ENCODE measurements around the gene TNS4. TPM values are rescaled to one million over a fixed set of nuclear protein-coding genes. Genes with fewer than 3 reads are reported as not detected.

TNS4 gene
- total and polyA plus RNA-seq, 2 donors (not counting 1 experiment from before 2014, with no cell fraction given) = not detected

DNA sequence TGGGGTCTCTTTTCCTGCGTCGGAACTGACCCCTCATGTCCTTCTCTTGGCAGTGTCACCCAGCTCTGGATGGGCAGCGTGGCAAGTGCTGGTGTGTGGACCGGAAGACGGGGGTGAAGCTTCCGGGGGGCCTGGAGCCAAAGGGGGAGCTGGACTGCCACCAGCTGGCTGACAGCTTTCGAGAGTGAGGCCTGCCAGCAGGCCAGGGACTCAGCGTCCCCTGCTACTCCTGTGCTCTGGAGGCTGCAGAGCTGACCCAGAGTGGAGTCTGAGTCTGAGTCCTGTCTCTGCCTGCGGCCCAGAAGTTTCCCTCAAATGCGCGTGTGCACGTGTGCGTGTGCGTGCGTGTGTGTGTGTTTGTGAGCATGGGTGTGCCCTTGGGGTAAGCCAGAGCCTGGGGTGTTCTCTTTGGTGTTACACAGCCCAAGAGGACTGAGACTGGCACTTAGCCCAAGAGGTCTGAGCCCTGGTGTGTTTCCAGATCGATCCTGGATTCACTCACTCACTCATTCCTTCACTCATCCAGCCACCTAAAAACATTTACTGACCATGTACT is 44.9 kb downstream of the TNS4 start:
- no peak overlapping the region for H3K4me2 ChIP-seq (replicated peaks; ENCODE audit: low read depth, low read length, poor library complexity, severe bottlenecking)
- Mint-ChIP-seq H3K27me3 (no peaks in the 10 kb centered on the region), H3K9me3 (ENCODE audit: insufficient read depth) (no peaks in the 10 kb centered on the region), H3K4me3 (no peak overlapping the region), H3K4me1 (no peaks in the 10 kb centered on the region), H3K27ac (no peak overlapping the region)
- intact Hi-C loops (cut with micrococcal nuclease) = no loop called here
- H3K27ac ChIP-seq (ENCODE audit: low read length in 2 of 2) = no peak overlapping the region
- no peaks in the 10 kb centered on the region for H3K79me2 ChIP-seq (ENCODE audit: control insufficient read depth, insufficient read depth, low read length)
- no peak overlapping the region for H3K4me3 ChIP-seq (ENCODE audit: control extremely low read depth in 1 of 5, extremely low read depth in 1 of 5, insufficient read depth in 1 of 5, low read depth in 2 of 5, low read length in 4 of 5)
- no peaks in the 10 kb centered on the region for H3K9me3 ChIP-seq (ENCODE audit: control extremely low read depth in 1 of 3, control insufficient read depth in 2 of 3, insufficient read depth in 1 of 3, low read length in 2 of 3)
- no peaks in the 10 kb centered on the region for H3K4me1 ChIP-seq (ENCODE audit: control insufficient read depth in 2 of 2, insufficient read depth in 2 of 2, low read length in 2 of 2)
- 96% methylated on average over 15 of the region's 16 CpGs for WGBS (ENCODE audit: insufficient coverage)
- ChIA-PET CTCF (interaction anchor here (1.2 to 3.1 kb wide), 3 partner anchors 9 to 63 kb away, joined by 3 to 13 read pairs (median 12); no protein-coding TSS in a partner anchor), POLR2A (no interaction called here)
- H2AFZ ChIP-seq (ENCODE audit: insufficient read depth, low read depth, low read length, poor library complexity, severe bottlenecking) = no peak overlapping the region
- H3K27me3 ChIP-seq (replicated peaks in 1 of 4; ENCODE audit: control extremely low read depth in 1 of 4, control insufficient read depth in 3 of 4, insufficient read depth in 4 of 4, low read length in 3 of 4) = no peaks in the 10 kb centered on the region
- H4K20me1 ChIP-seq (ENCODE audit: control insufficient read depth, insufficient read depth, low read length, poor library complexity, severe bottlenecking) = no peaks in the 10 kb centered on the region
- H3K36me3 ChIP-seq (replicated peaks in 1 of 2; ENCODE audit: control extremely low read depth in 1 of 2, control insufficient read depth in 1 of 2, extremely low read depth in 1 of 2, insufficient read depth in 2 of 2, low read length in 1 of 2) = peaks cover 0 to 8% of the 10 kb centered on the region in 2 experiments
- TF ChIP-seq, protein P1, sequence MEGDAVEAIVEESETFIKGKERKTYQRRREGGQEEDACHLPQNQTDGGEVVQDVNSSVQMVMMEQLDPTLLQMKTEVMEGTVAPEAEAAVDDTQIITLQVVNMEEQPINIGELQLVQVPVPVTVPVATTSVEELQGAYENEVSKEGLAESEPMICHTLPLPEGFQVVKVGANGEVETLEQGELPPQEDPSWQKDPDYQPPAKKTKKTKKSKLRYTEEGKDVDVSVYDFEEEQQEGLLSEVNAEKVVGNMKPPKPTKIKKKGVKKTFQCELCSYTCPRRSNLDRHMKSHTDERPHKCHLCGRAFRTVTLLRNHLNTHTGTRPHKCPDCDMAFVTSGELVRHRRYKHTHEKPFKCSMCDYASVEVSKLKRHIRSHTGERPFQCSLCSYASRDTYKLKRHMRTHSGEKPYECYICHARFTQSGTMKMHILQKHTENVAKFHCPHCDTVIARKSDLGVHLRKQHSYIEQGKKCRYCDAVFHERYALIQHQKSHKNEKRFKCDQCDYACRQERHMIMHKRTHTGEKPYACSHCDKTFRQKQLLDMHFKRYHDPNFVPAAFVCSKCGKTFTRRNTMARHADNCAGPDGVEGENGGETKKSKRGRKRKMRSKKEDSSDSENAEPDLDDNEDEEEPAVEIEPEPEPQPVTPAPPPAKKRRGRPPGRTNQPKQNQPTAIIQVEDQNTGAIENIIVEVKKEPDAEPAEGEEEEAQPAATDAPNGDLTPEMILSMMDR (IDR thresholded peaks at IDR 0.05) = no peak
- TF ChIP-seq EZH2 (IDR thresholded peaks at IDR 0.05; ENCODE audit: borderline replicate concordance, insufficient read depth, low read depth, low read length, poor library complexity, severe bottlenecking) = no peak
- DNase-seq (no peak), ATAC-seq (ENCODE audit: low read depth) (no peak)
- no peak overlapping the region for H3K9ac ChIP-seq (ENCODE audit: low read length)

DNA sequence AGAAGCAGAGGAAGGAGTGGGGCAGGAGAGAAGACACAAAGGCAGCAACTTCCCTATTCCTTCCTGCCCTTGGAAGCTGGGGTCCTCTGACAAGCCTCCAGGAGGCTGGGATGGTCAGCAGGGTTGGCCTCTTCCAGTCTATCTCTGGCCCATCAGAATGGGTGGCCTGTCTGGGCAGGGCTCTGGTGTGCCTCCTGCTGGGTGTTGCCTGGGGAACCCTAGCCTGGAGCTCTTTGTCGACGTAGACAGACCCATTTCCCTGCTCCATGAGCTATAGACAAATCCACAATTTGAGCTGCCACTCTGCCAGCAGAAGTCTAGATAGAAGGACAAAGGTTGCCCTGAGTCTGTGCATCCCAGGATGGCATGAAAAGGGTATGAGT is 46.8 kb downstream of the TNS4 start:
- TF ChIP-seq EZH2 (IDR thresholded peaks at IDR 0.05; ENCODE audit: borderline replicate concordance, insufficient read depth, low read depth, low read length, poor library complexity, severe bottlenecking) = no peak
- TF ChIP-seq, protein P1 (IDR thresholded peaks at IDR 0.05) = no peak
- Histone ChIP-seq H3K4me2 (replicated peaks; ENCODE audit: low read depth, low read length, poor library complexity, severe bottlenecking) (no peak overlapping the region), H3K9ac (ENCODE audit: low read length) (no peak overlapping the region), H2AFZ (ENCODE audit: insufficient read depth, low read depth, low read length, poor library complexity, severe bottlenecking) (no peak overlapping the region), H3K36me3 (replicated peaks in 1 of 2; ENCODE audit: control extremely low read depth in 1 of 2, control insufficient read depth in 1 of 2, extremely low read depth in 1 of 2, insufficient read depth in 2 of 2, low read length in 1 of 2) (peaks cover 0 to 8% of the 10 kb centered on the region in 2 experiments), H3K9me3 (ENCODE audit: control extremely low read depth in 1 of 3, control insufficient read depth in 2 of 3, insufficient read depth in 1 of 3, low read length in 2 of 3) (no peaks in the 10 kb centered on the region), H4K20me1 (ENCODE audit: control insufficient read depth, insufficient read depth, low read length, poor library complexity, severe bottlenecking) (peaks cover 5% of the 10 kb centered on the region), H3K79me2 (ENCODE audit: control insufficient read depth, insufficient read depth, low read length) (peaks cover 3% of the 10 kb centered on the region), H3K27ac (ENCODE audit: low read length in 2 of 2) (no peak overlapping the region), H3K27me3 (replicated peaks in 1 of 4; ENCODE audit: control extremely low read depth in 1 of 4, control insufficient read depth in 3 of 4, insufficient read depth in 4 of 4, low read length in 3 of 4) (no peaks in the 10 kb centered on the region), H3K4me3 (ENCODE audit: control extremely low read depth in 1 of 5, extremely low read depth in 1 of 5, insufficient read depth in 1 of 5, low read depth in 2 of 5, low read length in 4 of 5) (no peak overlapping the region), H3K4me1 (ENCODE audit: control insufficient read depth in 2 of 2, insufficient read depth in 2 of 2, low read length in 2 of 2) (no peaks in the 10 kb centered on the region)
- no peak for ATAC-seq (ENCODE audit: low read depth)
- Mint-ChIP-seq H3K27me3 (no peaks in the 10 kb centered on the region), H3K4me3 (no peak overlapping the region), H3K9me3 (ENCODE audit: insufficient read depth) (no peaks in the 10 kb centered on the region), H3K27ac (no peak overlapping the region), H3K4me1 (no peaks in the 10 kb centered on the region)
- no CpG with 5 or more reads among the region's 2 CpGs for WGBS (ENCODE audit: insufficient coverage)
- no peak for DNase-seq
- ChIA-PET CTCF (interaction anchor here (1.1 to 2.9 kb wide), 2 partner anchors 16 to 22 kb away, joined by 4 to 12 read pairs; no protein-coding TSS in a partner anchor), POLR2A (no interaction called here)
- intact Hi-C loops (cut with micrococcal nuclease) = no loop called here

Measured in B cell (primary cell).